C4-2B (cell line): ENCODE data around the gene CD14.

Source experiments
- H3K27ac ChIP-seq: fragments of 450-650 bp; 2 replicates; pipeline ENCODE4 v1.5.1; 2017
- ZFX ChIP-seq: fragments of 450-650 bp; IDR thresholded peaks from 2 replicates; pipeline ENCODE4 v1.6.1; 2017
- TF ChIP-seq, protein P1 (sequence below): fragments of 450-650 bp; conservative IDR thresholded peaks from 2 replicates; pipeline ENCODE4 v1.5.1; 2017; ENCODE audit warnings: mild to moderate bottlenecking

CD14 gene

GRCh38 chr5:140633021-140633471 is at the start of gene CD14:
CD14 (minus strand) TSS chr5:140633175; CDS start chr5:140633071, 104 bp downstream.
- no peak for TF ChIP-seq ZFX
- TF ChIP-seq, protein P1, sequence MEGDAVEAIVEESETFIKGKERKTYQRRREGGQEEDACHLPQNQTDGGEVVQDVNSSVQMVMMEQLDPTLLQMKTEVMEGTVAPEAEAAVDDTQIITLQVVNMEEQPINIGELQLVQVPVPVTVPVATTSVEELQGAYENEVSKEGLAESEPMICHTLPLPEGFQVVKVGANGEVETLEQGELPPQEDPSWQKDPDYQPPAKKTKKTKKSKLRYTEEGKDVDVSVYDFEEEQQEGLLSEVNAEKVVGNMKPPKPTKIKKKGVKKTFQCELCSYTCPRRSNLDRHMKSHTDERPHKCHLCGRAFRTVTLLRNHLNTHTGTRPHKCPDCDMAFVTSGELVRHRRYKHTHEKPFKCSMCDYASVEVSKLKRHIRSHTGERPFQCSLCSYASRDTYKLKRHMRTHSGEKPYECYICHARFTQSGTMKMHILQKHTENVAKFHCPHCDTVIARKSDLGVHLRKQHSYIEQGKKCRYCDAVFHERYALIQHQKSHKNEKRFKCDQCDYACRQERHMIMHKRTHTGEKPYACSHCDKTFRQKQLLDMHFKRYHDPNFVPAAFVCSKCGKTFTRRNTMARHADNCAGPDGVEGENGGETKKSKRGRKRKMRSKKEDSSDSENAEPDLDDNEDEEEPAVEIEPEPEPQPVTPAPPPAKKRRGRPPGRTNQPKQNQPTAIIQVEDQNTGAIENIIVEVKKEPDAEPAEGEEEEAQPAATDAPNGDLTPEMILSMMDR, result no peak
- no peak within 1 kb of the TSS for H3K27ac ChIP-seq

DNA sequence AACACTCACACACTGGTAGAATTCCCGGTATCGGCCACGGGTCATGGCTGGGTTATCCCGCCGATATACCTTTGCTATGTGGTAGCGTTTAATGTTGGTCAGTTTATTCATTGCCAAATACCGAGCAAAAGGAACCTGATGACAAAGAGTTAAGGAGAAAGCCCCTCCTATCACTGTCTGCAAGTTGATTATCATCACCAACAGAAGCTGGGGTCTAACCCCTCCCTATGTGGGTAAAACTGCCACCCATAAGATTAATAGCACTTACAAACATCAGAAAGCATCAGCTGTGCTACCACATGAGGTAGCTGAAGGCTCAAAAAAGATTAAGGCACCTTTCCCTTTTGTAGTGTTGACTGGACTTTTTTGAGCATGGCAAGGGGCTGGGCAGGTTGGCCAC is 46.0 kb upstream of the CD14 start:
- H3K27ac ChIP-seq, result no peak overlapping the region
- TF ChIP-seq ZFX, result no peak
- TF ChIP-seq, protein P1, result no peak

- no peak for TF ChIP-seq ZFX
- TF ChIP-seq, protein P1, result no peak
- H3K27ac ChIP-seq, result no peak overlapping the region
Observed at GRCh38 chr5:140677947-140678346, 45.0 kb upstream of the CD14 start.

GRCh38 chr5:140674629-140675028 is 41.7 kb upstream of the CD14 start:
- H3K27ac ChIP-seq, result no peak overlapping the region

GRCh38 chr5:140674211-140674610 is 41.2 kb upstream of the CD14 start:
- TF ChIP-seq, protein P1, result no peak
- no peak for TF ChIP-seq ZFX
- no peak overlapping the region for H3K27ac ChIP-seq

More at GRCh38 chr5:140674629-140675028, 41.7 kb upstream of the CD14 start:
- TF ChIP-seq, protein P1, result no peak
- no peak for TF ChIP-seq ZFX

GRCh38 chr5:140673187-140673976 is 40.4 kb upstream of the CD14 start, which contains the start of gene DND1:
DND1 (minus strand) TSS chr5:140673576; CDS start chr5:140673542, 34 bp downstream.
- H3K27ac ChIP-seq, result no peak within 1 kb of the TSS
- TF ChIP-seq ZFX, result no peak
- TF ChIP-seq, protein P1, result no peak

DNA sequence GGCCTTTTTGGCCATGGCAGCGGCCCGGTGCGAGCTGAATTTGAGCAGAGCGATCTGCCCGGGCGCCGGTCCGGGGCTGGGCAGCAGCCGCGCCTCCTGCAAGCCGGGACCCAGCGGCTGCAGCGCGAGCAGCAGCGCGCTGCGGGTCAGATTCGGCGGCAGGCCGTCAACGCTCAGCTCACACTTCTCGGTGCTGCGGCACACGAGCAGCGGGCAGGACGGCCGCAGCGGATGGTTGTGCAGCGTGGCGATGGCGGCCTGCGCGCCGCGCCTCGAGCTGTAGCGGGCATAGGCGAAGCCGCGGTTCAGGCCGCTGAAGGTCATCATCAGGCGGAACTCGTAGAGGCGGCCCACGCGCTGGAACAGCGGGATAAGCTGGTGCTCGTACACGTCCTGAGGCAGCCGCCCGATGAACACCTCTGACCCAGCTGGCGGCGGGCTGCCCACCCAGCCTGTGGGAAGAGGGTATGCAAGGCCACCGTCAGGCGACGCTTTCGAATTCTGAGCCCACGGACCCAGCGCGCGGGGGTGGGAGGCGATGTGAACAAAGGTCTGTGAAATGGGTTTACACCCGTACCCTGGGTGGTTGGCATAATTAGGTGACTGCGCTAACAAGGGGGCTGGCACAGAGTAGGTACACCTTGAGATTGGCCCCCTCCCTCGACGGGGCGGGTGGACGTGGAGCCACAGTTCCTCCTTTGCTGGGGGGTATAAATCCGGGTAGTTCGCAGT is 39.6 kb upstream of the CD14 start:
- no peak overlapping the region for H3K27ac ChIP-seq
- TF ChIP-seq, protein P1, result no peak
- TF ChIP-seq ZFX, result no peak
